Cardiac fibroblast (primary cell): ENCODE results near the gene KRT1.

Experiments
- DNase-seq, 2 donors: peaks; one replicate each; pipeline versions ENCODE4 v3.0.0 to v3.0.0-alpha.2; 2010; ENCODE audit warnings: low read depth in 2 of 2
- H3K4me3 ChIP-seq, 2 donors: replicated peaks in 1 of 2; 1 replicate in 1 of 2; 2 replicates in 1 of 2; pipeline ENCODE4 v1.5.1; 2011; ENCODE audit warnings: low read depth in 2 of 2, low read length in 2 of 2, mild to moderate bottlenecking in 2 of 2, moderate library complexity in 1 of 2
- TF ChIP-seq, protein P1 (sequence below): IDR thresholded peaks from one replicate; pipeline ENCODE4 v1.5.1; 2011; ENCODE audit warnings: low read depth, mild to moderate bottlenecking, low read length, inconsistent platforms

Gene KRT1

DNA sequence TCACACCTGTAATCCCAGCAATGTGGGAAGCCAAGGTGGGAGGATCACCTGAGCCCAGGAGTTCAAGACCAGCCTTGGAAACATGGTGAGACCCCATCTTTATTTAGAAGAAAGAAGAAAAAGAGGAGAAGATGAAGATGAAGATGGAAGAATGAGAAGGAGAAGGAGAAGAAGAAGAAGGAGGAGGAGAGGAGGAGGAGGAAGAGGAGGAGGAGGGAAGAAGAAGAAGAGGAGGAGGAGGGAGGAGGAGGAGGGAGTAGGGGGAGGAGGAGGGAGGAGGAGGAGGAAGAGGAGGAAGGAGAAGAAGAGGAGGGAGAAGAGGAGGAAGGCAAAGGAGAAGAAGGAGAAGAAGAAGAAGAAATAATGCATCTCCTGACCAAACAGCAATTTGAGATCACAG is 9.0 kb upstream of the KRT1 start:
- no peak overlapping the region for H3K4me3 ChIP-seq
- TF ChIP-seq, protein P1, sequence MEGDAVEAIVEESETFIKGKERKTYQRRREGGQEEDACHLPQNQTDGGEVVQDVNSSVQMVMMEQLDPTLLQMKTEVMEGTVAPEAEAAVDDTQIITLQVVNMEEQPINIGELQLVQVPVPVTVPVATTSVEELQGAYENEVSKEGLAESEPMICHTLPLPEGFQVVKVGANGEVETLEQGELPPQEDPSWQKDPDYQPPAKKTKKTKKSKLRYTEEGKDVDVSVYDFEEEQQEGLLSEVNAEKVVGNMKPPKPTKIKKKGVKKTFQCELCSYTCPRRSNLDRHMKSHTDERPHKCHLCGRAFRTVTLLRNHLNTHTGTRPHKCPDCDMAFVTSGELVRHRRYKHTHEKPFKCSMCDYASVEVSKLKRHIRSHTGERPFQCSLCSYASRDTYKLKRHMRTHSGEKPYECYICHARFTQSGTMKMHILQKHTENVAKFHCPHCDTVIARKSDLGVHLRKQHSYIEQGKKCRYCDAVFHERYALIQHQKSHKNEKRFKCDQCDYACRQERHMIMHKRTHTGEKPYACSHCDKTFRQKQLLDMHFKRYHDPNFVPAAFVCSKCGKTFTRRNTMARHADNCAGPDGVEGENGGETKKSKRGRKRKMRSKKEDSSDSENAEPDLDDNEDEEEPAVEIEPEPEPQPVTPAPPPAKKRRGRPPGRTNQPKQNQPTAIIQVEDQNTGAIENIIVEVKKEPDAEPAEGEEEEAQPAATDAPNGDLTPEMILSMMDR, result no peak
- no peak for DNase-seq

DNA sequence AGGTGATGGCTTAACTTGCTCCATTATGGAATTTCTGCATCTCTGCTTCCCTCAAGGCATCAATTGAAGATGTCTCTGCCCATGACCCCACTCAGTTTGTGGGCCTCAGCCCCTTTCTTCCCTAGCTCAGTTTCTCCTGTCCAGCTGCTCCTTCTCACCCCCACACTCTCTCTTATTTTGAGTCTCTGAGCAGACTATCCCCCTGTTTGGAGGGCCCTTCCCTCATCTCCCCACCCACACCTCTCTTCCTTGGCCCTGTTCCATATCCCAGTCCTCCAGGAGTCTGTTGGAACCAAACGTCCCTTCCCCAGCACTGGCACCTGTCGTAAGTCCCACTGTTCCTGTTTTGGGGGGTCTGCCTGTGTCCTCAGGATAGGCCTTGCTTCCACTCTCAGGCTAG is 8.3 kb upstream of the KRT1 start:
- H3K4me3 ChIP-seq, result no peak overlapping the region
- TF ChIP-seq, protein P1, result no peak
- no peak for DNase-seq

DNA sequence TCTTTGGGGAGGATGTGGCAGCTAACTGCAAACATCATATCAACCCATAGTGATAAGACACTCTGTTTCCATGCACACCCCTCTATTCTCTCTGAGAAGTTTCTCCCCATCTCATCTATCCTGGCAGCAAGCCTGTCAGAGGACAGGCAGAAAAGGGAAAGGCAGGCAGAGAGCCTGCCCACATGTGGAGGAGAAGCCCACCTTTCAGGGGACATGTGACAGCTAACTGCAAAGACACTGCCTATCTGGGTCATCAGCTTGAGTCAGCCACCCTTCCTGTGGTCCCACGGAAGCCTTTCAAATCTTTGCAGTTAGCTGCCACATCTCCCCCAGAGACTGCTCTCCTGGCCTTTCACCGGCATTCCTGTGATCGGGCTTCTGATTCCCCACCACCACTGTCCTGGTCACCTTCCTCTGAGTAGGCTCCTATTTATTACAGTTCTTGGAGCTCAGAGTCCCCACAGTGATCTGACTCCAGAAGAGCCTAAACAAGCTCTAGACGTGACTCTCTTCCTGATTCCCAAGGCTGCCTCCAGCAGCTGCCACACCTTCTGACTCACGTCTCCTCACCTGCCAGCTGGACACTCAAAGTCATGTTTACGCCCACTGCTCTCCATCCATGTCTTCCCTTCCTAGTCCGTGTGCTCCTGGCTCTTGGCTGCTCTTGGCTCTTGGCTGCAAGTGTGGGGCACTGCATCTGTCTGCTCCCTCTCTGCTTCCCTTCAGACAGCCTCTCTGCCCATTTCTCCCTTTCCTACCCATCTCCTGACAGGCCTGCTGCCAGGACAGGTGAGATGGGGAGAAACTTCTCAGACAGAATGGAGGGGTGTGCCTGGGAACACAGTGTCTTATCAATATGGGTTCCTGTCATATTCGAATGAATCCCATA is 7.5 kb upstream of the KRT1 start:
- DNase-seq, result no peak
- TF ChIP-seq, protein P1, result no peak
- no peak overlapping the region for H3K4me3 ChIP-seq

DNA sequence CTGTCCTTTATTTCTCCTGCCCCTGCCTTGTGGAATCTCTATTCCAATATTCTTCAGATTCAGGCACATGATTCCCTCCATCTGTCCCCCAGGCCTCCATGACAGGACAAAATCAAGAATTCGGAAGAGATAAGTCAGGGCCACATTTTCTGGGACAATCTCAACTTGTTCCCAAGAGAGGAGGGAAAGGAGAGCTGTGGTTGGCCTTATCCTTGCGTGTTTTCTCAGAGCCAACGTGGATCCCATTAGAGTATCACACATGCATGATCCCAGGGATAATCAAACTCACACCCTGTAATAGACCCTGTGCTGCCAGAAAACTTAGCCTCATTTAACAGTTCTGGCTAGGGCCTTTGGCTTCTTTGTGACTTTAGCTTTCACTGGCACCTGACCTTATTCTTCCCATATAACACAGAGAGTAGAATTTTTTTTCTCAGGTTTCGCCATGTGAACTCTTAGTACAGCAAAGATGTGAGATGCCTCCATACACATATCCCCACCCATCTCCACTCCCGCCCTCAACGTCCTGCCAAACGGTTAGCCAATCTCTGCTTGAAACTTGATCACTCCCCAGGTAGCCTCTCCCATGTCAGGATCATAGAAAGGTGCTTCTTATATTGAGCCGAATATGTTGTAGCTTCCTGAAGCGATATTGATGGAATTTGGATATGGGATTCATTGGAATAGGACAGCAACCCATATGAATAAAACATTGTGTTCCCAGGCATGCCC is 6.7 kb upstream of the KRT1 start:
- TF ChIP-seq, protein P1, result no peak
- DNase-seq, result no peak
- H3K4me3 ChIP-seq, result no peak overlapping the region

DNA sequence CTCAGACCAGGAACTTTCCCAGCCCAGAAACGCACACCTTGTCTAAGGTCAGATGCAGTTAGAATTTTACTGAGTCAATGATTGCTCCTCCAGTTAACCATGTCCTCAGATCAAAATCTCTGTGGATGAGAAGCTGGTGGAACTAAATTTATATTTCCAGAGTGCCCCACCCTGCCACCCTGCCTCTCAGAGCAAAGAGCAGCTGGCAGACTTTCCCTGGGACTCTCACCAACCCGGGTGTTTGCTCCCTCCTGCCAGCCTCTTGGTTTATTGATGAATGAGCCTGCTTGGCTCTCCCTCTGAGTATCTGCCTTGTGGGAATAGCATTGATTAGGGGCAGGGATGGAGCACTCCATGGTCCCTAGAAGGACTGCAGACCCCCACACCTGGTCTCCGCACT is 5.9 kb upstream of the KRT1 start:
- TF ChIP-seq, protein P1, result no peak
- no peak overlapping the region for H3K4me3 ChIP-seq
- no peak for DNase-seq

DNA sequence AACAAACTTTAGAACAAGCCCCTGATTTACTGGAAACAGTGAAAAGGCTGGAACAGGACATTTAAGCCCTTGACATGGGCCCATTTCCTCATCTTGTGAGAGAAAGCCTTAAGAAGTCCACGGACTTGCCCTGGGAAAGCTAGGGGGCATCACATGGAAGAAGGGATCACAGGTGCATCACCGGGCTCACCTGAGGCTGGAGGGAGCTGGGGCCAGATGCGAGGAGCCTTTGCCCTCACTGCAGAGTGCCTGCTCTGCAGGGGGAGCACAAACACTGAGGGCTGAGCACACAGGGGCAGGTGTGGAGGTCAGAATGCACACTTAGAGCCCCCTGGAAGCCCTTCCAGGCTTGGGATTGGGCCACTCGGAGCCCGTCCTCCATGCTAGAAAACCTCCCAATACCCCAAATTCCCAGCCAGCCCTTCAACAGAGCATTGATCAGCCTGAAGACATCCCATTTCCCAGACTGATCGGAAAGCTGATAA is 5.2 kb upstream of the KRT1 start:
- DNase-seq, result no peak
- TF ChIP-seq, protein P1, result no peak

More for the DNA sequence above, 5.2 kb upstream of the KRT1 start:
- no peak overlapping the region for H3K4me3 ChIP-seq
